ENCODE data around the gene SNRK.

Gene SNRK

DNA sequence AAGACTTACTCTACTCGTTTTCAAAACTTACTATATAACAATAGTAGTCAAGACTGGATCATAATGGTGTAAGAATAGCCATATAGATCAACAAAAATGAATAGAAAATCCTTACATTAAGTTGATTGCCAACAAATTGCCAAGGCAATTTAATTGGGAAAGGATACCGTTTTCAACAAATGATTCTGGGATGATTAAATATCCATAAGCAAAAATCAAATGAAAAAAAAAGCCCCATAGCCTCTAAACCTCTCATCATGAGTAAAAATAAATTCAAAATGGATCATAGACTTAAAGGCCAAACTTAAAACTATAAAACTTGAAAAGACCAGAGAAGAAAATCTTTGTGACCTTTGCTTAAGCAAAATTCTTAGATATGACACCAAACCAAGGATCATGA lies 5.3 kb upstream of the SNRK start:
- POLR2A ChIA-PET: no interaction called here
- TF ChIP-seq ZBTB17 (tag by site-specific recombination; IDR thresholded peaks at IDR 0.05) (no peak), ZIC2 (tag by site-specific recombination; IDR thresholded peaks at IDR 0.05) (no peak), GLIS2 (tag by site-specific recombination; IDR thresholded peaks at IDR 0.05) (no peak), CTCF (tag by site-specific recombination; IDR thresholded peaks at IDR 0.05) (no peak), ZNF768 (tag by site-specific recombination; IDR thresholded peaks at IDR 0.05) (no peak), ZNF843 (tag by site-specific recombination; IDR thresholded peaks at IDR 0.05) (no peak)
- TF ChIP-seq, protein P1, sequence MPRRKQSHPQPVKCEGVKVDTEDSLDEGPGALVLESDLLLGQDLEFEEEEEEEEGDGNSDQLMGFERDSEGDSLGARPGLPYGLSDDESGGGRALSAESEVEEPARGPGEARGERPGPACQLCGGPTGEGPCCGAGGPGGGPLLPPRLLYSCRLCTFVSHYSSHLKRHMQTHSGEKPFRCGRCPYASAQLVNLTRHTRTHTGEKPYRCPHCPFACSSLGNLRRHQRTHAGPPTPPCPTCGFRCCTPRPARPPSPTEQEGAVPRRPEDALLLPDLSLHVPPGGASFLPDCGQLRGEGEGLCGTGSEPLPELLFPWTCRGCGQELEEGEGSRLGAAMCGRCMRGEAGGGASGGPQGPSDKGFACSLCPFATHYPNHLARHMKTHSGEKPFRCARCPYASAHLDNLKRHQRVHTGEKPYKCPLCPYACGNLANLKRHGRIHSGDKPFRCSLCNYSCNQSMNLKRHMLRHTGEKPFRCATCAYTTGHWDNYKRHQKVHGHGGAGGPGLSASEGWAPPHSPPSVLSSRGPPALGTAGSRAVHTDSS (tag by site-specific recombination; IDR thresholded peaks at IDR 0.05): no peak
- TF ChIP-seq, protein P2, sequence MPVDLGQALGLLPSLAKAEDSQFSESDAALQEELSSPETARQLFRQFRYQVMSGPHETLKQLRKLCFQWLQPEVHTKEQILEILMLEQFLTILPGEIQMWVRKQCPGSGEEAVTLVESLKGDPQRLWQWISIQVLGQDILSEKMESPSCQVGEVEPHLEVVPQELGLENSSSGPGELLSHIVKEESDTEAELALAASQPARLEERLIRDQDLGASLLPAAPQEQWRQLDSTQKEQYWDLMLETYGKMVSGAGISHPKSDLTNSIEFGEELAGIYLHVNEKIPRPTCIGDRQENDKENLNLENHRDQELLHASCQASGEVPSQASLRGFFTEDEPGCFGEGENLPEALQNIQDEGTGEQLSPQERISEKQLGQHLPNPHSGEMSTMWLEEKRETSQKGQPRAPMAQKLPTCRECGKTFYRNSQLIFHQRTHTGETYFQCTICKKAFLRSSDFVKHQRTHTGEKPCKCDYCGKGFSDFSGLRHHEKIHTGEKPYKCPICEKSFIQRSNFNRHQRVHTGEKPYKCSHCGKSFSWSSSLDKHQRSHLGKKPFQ (tag by site-specific recombination; IDR thresholded peaks at IDR 0.05): no peak
- CTCF ChIA-PET: no interaction called here
- H3K9me3 ChIP-seq (ENCODE audit: control insufficient read depth, insufficient read depth, low read depth, low read length): no peaks in the 10 kb centered on the region
- H3K4me1 ChIP-seq (ENCODE audit: control insufficient read depth, insufficient read depth, low read length): no peaks in the 10 kb centered on the region
- no peaks in the 10 kb centered on the region for H3K36me3 ChIP-seq (ENCODE audit: control insufficient read depth in 2 of 2, insufficient read depth in 1 of 2, low read length in 2 of 2)
- no peak overlapping the region for H3K27ac ChIP-seq (ENCODE audit: extremely low read depth, low read depth, low read length)
- no peak overlapping the region for H3K4me3 ChIP-seq (ENCODE audit: low read depth, low read length)

GRCh38 chr3:43284171-43284570 lies 2.2 kb upstream of the SNRK start:
- Histone ChIP-seq H3K4me1 (ENCODE audit: control insufficient read depth, insufficient read depth, low read length) (peaks cover 2% of the 10 kb centered on the region; the same call in 1 of the 2 replicates), H3K4me3 (ENCODE audit: low read depth, low read length) (no peak overlapping the region), H3K27ac (ENCODE audit: extremely low read depth, low read depth, low read length) (no peak overlapping the region), H3K36me3 (ENCODE audit: control insufficient read depth in 2 of 2, insufficient read depth in 1 of 2, low read length in 2 of 2) (no peaks in the 10 kb centered on the region), H3K9me3 (ENCODE audit: control insufficient read depth, insufficient read depth, low read depth, low read length) (no peaks in the 10 kb centered on the region)
- POLR2A ChIA-PET: no interaction called here
- CTCF ChIA-PET: no interaction called here
- TF ChIP-seq ZBTB17 (tag by site-specific recombination; IDR thresholded peaks at IDR 0.05) (no peak), ZEB2 (tag by site-specific recombination; IDR thresholded peaks at IDR 0.05) (no peak), ZNF549 (tag by site-specific recombination; IDR thresholded peaks at IDR 0.05) (no peak), ZNF560 (tag by site-specific recombination; IDR thresholded peaks at IDR 0.05; ENCODE audit: borderline replicate concordance) (no peak), ZFP3 (tag by site-specific recombination; IDR thresholded peaks at IDR 0.05; ENCODE audit: low read depth) (no peak), MYNN (tag by site-specific recombination; IDR thresholded peaks at IDR 0.05; ENCODE audit: borderline replicate concordance) (no peak), TSHZ1 (tag by site-specific recombination; IDR thresholded peaks at IDR 0.05; ENCODE audit: borderline replicate concordance) (no peak), ZNF10 (tag by site-specific recombination; IDR thresholded peaks at IDR 0.05) (no peak), ZNF426 (tag by site-specific recombination; IDR thresholded peaks at IDR 0.05) (no peak), ZNF776 (tag by site-specific recombination; IDR thresholded peaks at IDR 0.05; ENCODE audit: borderline replicate concordance) (no peak), ZNF16 (tag by site-specific recombination; IDR thresholded peaks at IDR 0.05; ENCODE audit: low read depth) (no peak), GFI1B (tag by site-specific recombination; IDR thresholded peaks at IDR 0.05) (no peak), ZBTB20 (tag by site-specific recombination; IDR thresholded peaks at IDR 0.05) (no peak), ZNF214 (tag by site-specific recombination; IDR thresholded peaks at IDR 0.05; ENCODE audit: borderline replicate concordance) (no peak)
- TF ChIP-seq, protein P3, sequence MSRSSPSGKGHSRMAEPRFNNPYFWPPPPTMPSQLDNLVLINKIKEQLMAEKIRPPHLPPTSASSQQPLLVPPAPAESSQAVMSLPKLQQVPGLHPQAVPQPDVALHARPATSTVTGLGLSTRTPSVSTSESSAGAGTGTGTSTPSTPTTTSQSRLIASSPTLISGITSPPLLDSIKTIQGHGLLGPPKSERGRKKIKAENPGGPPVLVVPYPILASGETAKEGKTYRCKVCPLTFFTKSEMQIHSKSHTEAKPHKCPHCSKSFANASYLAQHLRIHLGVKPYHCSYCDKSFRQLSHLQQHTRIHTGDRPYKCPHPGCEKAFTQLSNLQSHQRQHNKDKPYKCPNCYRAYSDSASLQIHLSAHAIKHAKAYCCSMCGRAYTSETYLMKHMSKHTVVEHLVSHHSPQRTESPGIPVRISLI (tag by site-specific recombination; IDR thresholded peaks at IDR 0.05): no peak
- TF ChIP-seq, protein P4, sequence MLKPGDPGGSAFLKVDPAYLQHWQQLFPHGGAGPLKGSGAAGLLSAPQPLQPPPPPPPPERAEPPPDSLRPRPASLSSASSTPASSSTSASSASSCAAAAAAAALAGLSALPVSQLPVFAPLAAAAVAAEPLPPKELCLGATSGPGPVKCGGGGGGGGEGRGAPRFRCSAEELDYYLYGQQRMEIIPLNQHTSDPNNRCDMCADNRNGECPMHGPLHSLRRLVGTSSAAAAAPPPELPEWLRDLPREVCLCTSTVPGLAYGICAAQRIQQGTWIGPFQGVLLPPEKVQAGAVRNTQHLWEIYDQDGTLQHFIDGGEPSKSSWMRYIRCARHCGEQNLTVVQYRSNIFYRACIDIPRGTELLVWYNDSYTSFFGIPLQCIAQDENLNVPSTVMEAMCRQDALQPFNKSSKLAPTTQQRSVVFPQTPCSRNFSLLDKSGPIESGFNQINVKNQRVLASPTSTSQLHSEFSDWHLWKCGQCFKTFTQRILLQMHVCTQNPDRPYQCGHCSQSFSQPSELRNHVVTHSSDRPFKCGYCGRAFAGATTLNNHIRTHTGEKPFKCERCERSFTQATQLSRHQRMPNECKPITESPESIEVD (tag by site-specific recombination; IDR thresholded peaks at IDR 0.05): no peak

Measured in HEK293 (cell line).